Smooth muscle cell (in vitro differentiated cells): ENCODE results near the gene RPL22. TPM values are rescaled to one million over a fixed set of nuclear protein-coding genes. Genes with fewer than 3 reads are reported as not detected.

ENCODE experiments used
- DNase-seq: peaks from one replicate; lab custom pipeline; 2025; ENCODE audit not compliant: unreplicated experiment; lab: John Stamatoyannopoulos, UW
- H2AFZ ChIP-seq: fragments of 200-600 bp; sonication (generic); 2 replicates; pipeline ENCODE4 v1.6.0; 2016; ENCODE audit warnings: antibody characterized with exemption, low read depth, mild to moderate bottlenecking
- H3F3A ChIP-seq: fragments of 200-600 bp; sonication (generic); 2 replicates; pipeline ENCODE4 v1.6.0; 2017; ENCODE audit warnings: antibody characterized with exemption, low read depth
- H3K27ac ChIP-seq: fragments of 200-600 bp; sonication (generic); 2 replicates; pipeline ENCODE4 v1.5.1; 2016; ENCODE audit warnings: low read depth, mild to moderate bottlenecking
- H3K27me3 ChIP-seq: fragments of 200-600 bp; sonication (generic); 2 replicates; pipeline ENCODE4 v1.6.1; 2016; ENCODE audit warnings: low read depth, mild to moderate bottlenecking
- H3K36me3 ChIP-seq: fragments of 200-600 bp; sonication (generic); 2 replicates; pipeline ENCODE4 v1.5.1; 2016; ENCODE audit warnings: low read depth
- H3K4me1 ChIP-seq: fragments of 200-600 bp; sonication (generic); 2 replicates; pipeline ENCODE4 v1.5.1; 2016; ENCODE audit warnings: low read depth
- H3K4me2 ChIP-seq: fragments of 200-600 bp; sonication (generic); 2 replicates; pipeline ENCODE4 v1.6.0; 2016; ENCODE audit warnings: mild to moderate bottlenecking
- H3K4me3 ChIP-seq: fragments of 200-600 bp; sonication (generic); 2 replicates; pipeline ENCODE4 v1.5.1; 2016; ENCODE audit warnings: mild to moderate bottlenecking
- H3K79me2 ChIP-seq: fragments of 200-600 bp; sonication (generic); 2 replicates; pipeline ENCODE4 v1.6.0; 2016; ENCODE audit warnings: low read depth, mild to moderate bottlenecking
- H3K9ac ChIP-seq: fragments of 200-600 bp; sonication (generic); 2 replicates; pipeline ENCODE4 v1.6.0; 2016; ENCODE audit warnings: low read depth
- H3K9me3 ChIP-seq: fragments of 200-600 bp; sonication (generic); replicated peaks from 2 replicates; pipeline ENCODE4 v1.5.1; 2016; ENCODE audit warnings: low read depth
- H4K20me1 ChIP-seq: fragments of 200-600 bp; sonication (generic); 2 replicates; pipeline ENCODE4 v1.6.0; 2016; ENCODE audit warnings: low read depth
- CTCF ChIP-seq: fragments of 200-600 bp; sonication (generic); IDR thresholded peaks from 2 replicates; pipeline ENCODE4 v1.5.1; 2017; ENCODE audit warnings: borderline replicate concordance, mild to moderate bottlenecking, antibody characterized with exemption; ENCODE audit not compliant: insufficient read depth, poor library complexity, severe bottlenecking
- WGBS: methylation state at CpG from one replicate; pipeline ENCODE4 v1.1.7; 2016; ENCODE audit warnings: low lambda C conversion rate; 5-methylcytosine and 5-hydroxymethylcytosine counted together
- polyA plus RNA-seq: library from polyadenylated mRNA; unstranded; fragments of >200 nt; fragmentation: Nextera tagmentation; extraction: Ambion mirVana; gene quantifications from 2 replicates; pipeline ENCODE4 v1.2.1, GENCODE V29; 2016
- total RNA-seq: library from RNA; depleted of rRNA; stranded (reverse); fragments of >200 nt; gene quantifications from 2 replicates; pipeline ENCODE4 v1.2.3, GENCODE V29; 2014

The RPL22 gene
- total and polyA plus RNA-seq, 2 experiments from 2014 or later = 108 TPM

GRCh38 chr1:6210591-6211355, 11.4 kb upstream of the RPL22 start:
- Histone ChIP-seq H3K4me3 (no peak overlapping the region), H3K36me3 (no peaks in the 10 kb centered on the region), H3K9me3 (no peaks in the 10 kb centered on the region), H3K4me1 (peaks cover 18% of the 10 kb centered on the region), H3K27me3 (peaks cover 3% of the 10 kb centered on the region), H3K27ac (no peak overlapping the region), H3K4me2 (no peak overlapping the region), H4K20me1 (no peaks in the 10 kb centered on the region), H2AFZ (no peak overlapping the region), H3K9ac (no peak overlapping the region), H3F3A (no peaks in the 10 kb centered on the region), H3K79me2 (no peaks in the 10 kb centered on the region)
- TF ChIP-seq CTCF = no peak
- DNase-seq = no peak
- 95% methylated on average over 28 of the region's 29 CpGs for WGBS

- Histone ChIP-seq H2AFZ (no peak overlapping the region), H3K79me2 (no peaks in the 10 kb centered on the region), H3K9ac (no peak overlapping the region), H3K27ac (no peak overlapping the region), H4K20me1 (no peaks in the 10 kb centered on the region), H3K4me1 (peaks cover 20% of the 10 kb centered on the region), H3K9me3 (no peaks in the 10 kb centered on the region), H3K4me2 (peak overlapping the region; percentile 94), H3K36me3 (no peaks in the 10 kb centered on the region), H3F3A (no peaks in the 10 kb centered on the region), H3K27me3 (peaks cover 3% of the 10 kb centered on the region), H3K4me3 (peak overlapping the region; percentile 54)
- TF ChIP-seq CTCF = no peak
- WGBS = 86% methylated on average over 17 of the region's 17 CpGs
- DNase-seq = no peak
These were observed 10.5 kb upstream of the RPL22 start for GRCh38 chr1:6209661-6210580.

- H3F3A ChIP-seq = no peaks in the 10 kb centered on the region
- H3K27me3 ChIP-seq = peaks cover 3% of the 10 kb centered on the region
- peak overlapping the region; percentile 94 for H3K4me2 ChIP-seq
- WGBS = 4% methylated on average over 79 of the region's 99 CpGs
- no peaks in the 10 kb centered on the region for H3K79me2 ChIP-seq
- H3K27ac ChIP-seq = no peak overlapping the region
- no peak overlapping the region for H3K9ac ChIP-seq
- DNase-seq = no peak
- H3K4me1 ChIP-seq = peaks cover 20% of the 10 kb centered on the region
- H4K20me1 ChIP-seq = no peaks in the 10 kb centered on the region
- no peaks in the 10 kb centered on the region for H3K36me3 ChIP-seq
- no peaks in the 10 kb centered on the region for H3K9me3 ChIP-seq
- H3K4me3 ChIP-seq = peak overlapping the region; percentile 54
- TF ChIP-seq CTCF = peak; percentile 41
- peak overlapping the region; percentile 81 for H2AFZ ChIP-seq
These were observed 9.6 kb upstream of the RPL22 start for GRCh38 chr1:6208723-6209660.
